Mesothelial cell of epicardium (in vitro differentiated cells): ENCODE measurements around the gene PPP2R2C. TPM values are rescaled to one million over a fixed set of nuclear protein-coding genes. Genes with fewer than 3 reads are reported as not detected.

Experiments
- DNase-seq, 2 experiments: peaks; one replicate each; pipeline ENCODE4 v3.0.0; 2021; ENCODE audit warnings: low spot score in 2 of 2; ENCODE audit not compliant: unreplicated experiment in 2 of 2
- H3K27ac Mint-ChIP-seq: 2 replicates; pipeline ENCODE4 v1.8.0; 2021; ENCODE audit warnings: mixed read lengths
- H3K27me3 Mint-ChIP-seq: 2 replicates; pipeline ENCODE4 v1.8.0; 2021; ENCODE audit warnings: low read depth, mixed read lengths
- H3K36me3 Mint-ChIP-seq: 2 replicates; pipeline ENCODE4 v1.8.0; 2021; ENCODE audit warnings: mixed read lengths
- H3K4me1 Mint-ChIP-seq: 2 replicates; pipeline ENCODE4 v1.8.0; 2021; ENCODE audit warnings: mixed read lengths
- H3K4me3 Mint-ChIP-seq: 2 replicates; pipeline ENCODE4 v1.8.0; 2021; ENCODE audit warnings: mild to moderate bottlenecking, moderate library complexity, mixed read lengths
- H3K9me3 Mint-ChIP-seq: 2 replicates; pipeline ENCODE4 v1.8.0; 2021; ENCODE audit warnings: mixed read lengths
- CTCF ChIP-seq: fragments of 200-600 bp; sonication (generic); IDR thresholded peaks from one replicate; pipeline ENCODE4 v1.5.0; 2021; ENCODE audit warnings: antibody characterized with exemption; ENCODE audit not compliant: unreplicated experiment
- total RNA-seq: library from RNA; stranded (reverse); gene quantifications from 3 replicates; pipeline ENCODE4 v1.2.1, GENCODE V29; 2021

Gene PPP2R2C
- total RNA-seq, 1 donor from 2014 or later, result 5.2 TPM

DNA sequence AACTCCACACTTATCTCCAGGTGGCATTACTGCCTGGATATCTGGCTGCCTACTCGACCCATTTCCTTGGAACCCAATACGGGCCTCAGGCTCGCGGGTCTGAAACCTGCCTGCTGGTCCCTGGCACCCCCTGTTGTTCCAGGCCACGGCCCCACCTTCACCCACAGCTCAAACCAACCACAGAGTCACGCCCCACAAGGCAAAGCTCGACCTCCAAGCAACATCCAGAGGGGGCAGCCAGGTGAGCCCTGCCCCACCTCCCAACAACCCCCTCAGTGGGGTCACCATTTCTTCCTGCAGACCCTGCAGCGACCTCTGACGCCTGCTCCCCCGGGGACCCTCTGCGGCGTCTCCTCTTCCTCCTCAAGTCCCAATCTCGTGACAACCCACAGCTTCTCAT lies 126.5 kb downstream of the PPP2R2C start:
- H3K4me3 Mint-ChIP-seq, result no peak overlapping the region
- H3K4me1 Mint-ChIP-seq, result no peaks in the 10 kb centered on the region
- TF ChIP-seq CTCF, result no peak
- H3K9me3 Mint-ChIP-seq, result peaks cover 6% of the 10 kb centered on the region
- peaks cover 41% of the 10 kb centered on the region for H3K27me3 Mint-ChIP-seq
- no peaks in the 10 kb centered on the region for H3K36me3 Mint-ChIP-seq
- H3K27ac Mint-ChIP-seq, result no peak overlapping the region
- DNase-seq, result no peak

GRCh38 chr4:6345096-6345830 lies 127.2 kb downstream of the PPP2R2C start:
- no peak overlapping the region for H3K4me3 Mint-ChIP-seq
- no peak for DNase-seq
- H3K27me3 Mint-ChIP-seq, result peaks cover 46% of the 10 kb centered on the region
- H3K9me3 Mint-ChIP-seq, result peaks cover 6% of the 10 kb centered on the region
- TF ChIP-seq CTCF, result no peak
- H3K27ac Mint-ChIP-seq, result no peak overlapping the region
- no peaks in the 10 kb centered on the region for H3K4me1 Mint-ChIP-seq
- H3K36me3 Mint-ChIP-seq, result no peaks in the 10 kb centered on the region

DNA sequence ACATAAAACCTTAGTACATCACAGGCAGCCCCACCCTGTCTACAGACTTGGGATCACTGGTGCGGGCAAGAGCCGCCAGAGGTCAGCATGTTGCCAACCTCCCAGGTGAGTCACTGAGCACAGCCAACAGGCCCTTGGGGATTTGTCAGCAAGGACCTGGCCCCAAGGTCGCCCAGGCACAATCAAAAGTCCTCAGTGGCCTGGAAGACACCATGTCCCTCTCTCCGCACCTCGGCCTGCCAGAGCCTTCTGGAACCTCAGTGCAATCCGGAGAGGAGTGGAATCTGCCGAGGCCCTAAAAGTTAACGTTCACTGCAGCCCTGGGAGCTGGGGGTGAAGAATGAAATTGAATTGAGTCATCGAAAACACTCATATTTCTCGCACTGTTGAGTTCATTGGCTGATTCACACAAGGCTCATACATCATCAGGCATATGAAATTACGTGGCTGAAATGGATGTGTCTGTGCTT lies 128.4 kb downstream of the PPP2R2C start:
- H3K36me3 Mint-ChIP-seq, result no peaks in the 10 kb centered on the region
- no peak for TF ChIP-seq CTCF
- DNase-seq, result no peak
- H3K4me1 Mint-ChIP-seq, result no peaks in the 10 kb centered on the region
- no peak overlapping the region for H3K27ac Mint-ChIP-seq
- H3K4me3 Mint-ChIP-seq, result no peak overlapping the region
- peaks cover 6% of the 10 kb centered on the region for H3K9me3 Mint-ChIP-seq
- H3K27me3 Mint-ChIP-seq, result peaks cover 46% of the 10 kb centered on the region

- Mint-ChIP-seq H3K4me1 (no peaks in the 10 kb centered on the region), H3K27me3 (peaks cover 50% of the 10 kb centered on the region), H3K36me3 (no peaks in the 10 kb centered on the region), H3K9me3 (peaks cover 6% of the 10 kb centered on the region), H3K4me3 (no peak overlapping the region), H3K27ac (no peak overlapping the region)
- TF ChIP-seq CTCF, result no peak
- no peak for DNase-seq
These were observed 129.7 kb downstream of the PPP2R2C start for GRCh38 chr4:6342530-6343293.

- H3K4me3 Mint-ChIP-seq, result no peak overlapping the region
- peaks cover 57% of the 10 kb centered on the region for H3K27me3 Mint-ChIP-seq
- H3K4me1 Mint-ChIP-seq, result no peaks in the 10 kb centered on the region
- H3K27ac Mint-ChIP-seq, result no peak overlapping the region
- DNase-seq, result no peak
- H3K36me3 Mint-ChIP-seq, result no peaks in the 10 kb centered on the region
- TF ChIP-seq CTCF, result no peak
- peaks cover 6% of the 10 kb centered on the region for H3K9me3 Mint-ChIP-seq
These were observed 130.7 kb downstream of the PPP2R2C start for GRCh38 chr4:6341696-6342095.
